ENCODE measurements around the gene PTK7.

The PTK7 gene

DNA sequence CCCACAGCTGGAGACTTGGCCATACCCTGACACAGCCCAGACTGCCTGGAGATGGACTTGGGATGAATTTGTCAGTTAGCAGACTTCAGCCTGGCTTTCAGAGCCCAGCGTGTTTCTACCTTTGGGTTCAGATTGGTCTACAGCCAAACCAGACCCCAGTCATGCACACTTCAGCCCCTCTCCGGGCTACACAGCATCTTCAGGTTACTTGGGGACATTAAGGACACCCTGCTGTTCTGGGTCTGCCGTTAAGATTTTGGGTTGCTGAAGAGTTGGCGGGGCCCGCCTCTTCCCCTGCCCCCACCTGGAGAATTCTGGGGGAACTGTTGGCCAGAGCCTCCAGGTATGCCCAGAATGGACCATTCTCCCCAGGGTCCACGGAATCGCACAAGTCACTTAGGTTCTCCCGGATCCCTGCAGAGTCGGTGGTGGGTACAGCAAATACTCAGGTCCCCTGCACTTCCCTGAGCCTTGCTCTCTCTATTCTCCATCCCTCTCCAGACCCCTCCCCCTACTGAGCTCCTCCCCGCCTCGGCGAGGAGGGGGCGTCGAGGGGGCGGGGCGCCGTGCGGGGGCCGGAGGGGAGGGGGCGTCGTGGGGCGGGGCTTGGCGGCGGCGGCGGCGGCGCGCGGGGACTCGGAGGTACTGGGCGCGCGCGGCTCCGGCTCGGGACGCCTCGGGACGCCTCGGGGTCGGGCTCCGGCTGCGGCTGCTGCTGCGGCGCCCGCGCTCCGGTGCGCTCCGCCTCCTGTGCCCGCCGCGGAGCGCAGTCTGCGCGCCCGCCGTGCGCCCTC is at the start of gene PTK7:
Gene PTK7, plus strand, starts transcription at position 645 of the 794 bp plus-strand sequence. CDS start 175 bp downstream, outside the sequence.
- peaks cover 9% of the 10 kb centered on the region for H3K4me1 ChIP-seq (ENCODE audit: low read depth, poor library complexity, severe bottlenecking)
- H3K36me3 ChIP-seq (ENCODE audit: insufficient read depth): no peaks in the 10 kb centered on the region
- H3K9ac ChIP-seq: no peak within 1 kb of the TSS
- H3K4me2 ChIP-seq: no peak within 1 kb of the TSS
- H3K4me3 ChIP-seq (IDR thresholded peaks at IDR 0.05; ENCODE audit: insufficient read depth, low read depth, low read length): no peak within 1 kb of the TSS
- no peak within 1 kb of the TSS for H3K27ac ChIP-seq
- no peaks in the 10 kb centered on the region for H4K20me1 ChIP-seq (ENCODE audit: insufficient read depth)
- no peak within 1 kb of the TSS for H2AFZ ChIP-seq (ENCODE audit: low read depth)
- H3K79me2 ChIP-seq (ENCODE audit: insufficient read depth, low read depth): no peaks in the 10 kb centered on the region
- H3K27me3 ChIP-seq (ENCODE audit: insufficient read depth, low read depth): no peaks in the 10 kb centered on the region; the same call in 1 of the 2 replicates
- TF ChIP-seq, protein P1, sequence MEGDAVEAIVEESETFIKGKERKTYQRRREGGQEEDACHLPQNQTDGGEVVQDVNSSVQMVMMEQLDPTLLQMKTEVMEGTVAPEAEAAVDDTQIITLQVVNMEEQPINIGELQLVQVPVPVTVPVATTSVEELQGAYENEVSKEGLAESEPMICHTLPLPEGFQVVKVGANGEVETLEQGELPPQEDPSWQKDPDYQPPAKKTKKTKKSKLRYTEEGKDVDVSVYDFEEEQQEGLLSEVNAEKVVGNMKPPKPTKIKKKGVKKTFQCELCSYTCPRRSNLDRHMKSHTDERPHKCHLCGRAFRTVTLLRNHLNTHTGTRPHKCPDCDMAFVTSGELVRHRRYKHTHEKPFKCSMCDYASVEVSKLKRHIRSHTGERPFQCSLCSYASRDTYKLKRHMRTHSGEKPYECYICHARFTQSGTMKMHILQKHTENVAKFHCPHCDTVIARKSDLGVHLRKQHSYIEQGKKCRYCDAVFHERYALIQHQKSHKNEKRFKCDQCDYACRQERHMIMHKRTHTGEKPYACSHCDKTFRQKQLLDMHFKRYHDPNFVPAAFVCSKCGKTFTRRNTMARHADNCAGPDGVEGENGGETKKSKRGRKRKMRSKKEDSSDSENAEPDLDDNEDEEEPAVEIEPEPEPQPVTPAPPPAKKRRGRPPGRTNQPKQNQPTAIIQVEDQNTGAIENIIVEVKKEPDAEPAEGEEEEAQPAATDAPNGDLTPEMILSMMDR (conservative IDR thresholded peaks at IDR 0.05; ENCODE audit: low read depth, low read length): no peak

GRCh38 chr6:43026365-43026764 is 49.7 kb upstream of the PTK7 start:
- Histone ChIP-seq H3K4me3 (IDR thresholded peaks at IDR 0.05; ENCODE audit: insufficient read depth, low read depth, low read length) (no peak overlapping the region), H3K9ac (no peak overlapping the region), H3K27me3 (ENCODE audit: insufficient read depth, low read depth) (no peaks in the 10 kb centered on the region), H3K27ac (no peak overlapping the region), H3K79me2 (ENCODE audit: insufficient read depth, low read depth) (peaks cover 29% of the 10 kb centered on the region), H2AFZ (ENCODE audit: low read depth) (no peak overlapping the region), H4K20me1 (ENCODE audit: insufficient read depth) (no peaks in the 10 kb centered on the region), H3K4me2 (no peak overlapping the region), H3K4me1 (ENCODE audit: low read depth, poor library complexity, severe bottlenecking) (peaks cover 8% of the 10 kb centered on the region), H3K36me3 (ENCODE audit: insufficient read depth) (0 out of 2 replicates have a peak, but pooled peaks cover 6% of the 10 kb centered on the region)
- TF ChIP-seq, protein P1 (conservative IDR thresholded peaks at IDR 0.05; ENCODE audit: low read depth, low read length): no peak

GRCh38 chr6:43029120-43029519 is 47.0 kb upstream of the PTK7 start:
- Histone ChIP-seq H3K79me2 (ENCODE audit: insufficient read depth, low read depth) (peaks cover 5% of the 10 kb centered on the region; the same call in 1 of the 2 replicates), H3K9ac (no peak overlapping the region), H3K4me1 (ENCODE audit: low read depth, poor library complexity, severe bottlenecking) (no peaks in the 10 kb centered on the region), H4K20me1 (ENCODE audit: insufficient read depth) (no peaks in the 10 kb centered on the region), H3K4me2 (no peak overlapping the region), H2AFZ (ENCODE audit: low read depth) (no peak overlapping the region), H3K27ac (no peak overlapping the region), H3K4me3 (IDR thresholded peaks at IDR 0.05; ENCODE audit: insufficient read depth, low read depth, low read length) (no peak overlapping the region), H3K36me3 (ENCODE audit: insufficient read depth) (0 out of 2 replicates have a peak, but pooled peaks cover 6% of the 10 kb centered on the region), H3K27me3 (ENCODE audit: insufficient read depth, low read depth) (no peaks in the 10 kb centered on the region)
- TF ChIP-seq, protein P1 (conservative IDR thresholded peaks at IDR 0.05; ENCODE audit: low read depth, low read length): no peak

DNA sequence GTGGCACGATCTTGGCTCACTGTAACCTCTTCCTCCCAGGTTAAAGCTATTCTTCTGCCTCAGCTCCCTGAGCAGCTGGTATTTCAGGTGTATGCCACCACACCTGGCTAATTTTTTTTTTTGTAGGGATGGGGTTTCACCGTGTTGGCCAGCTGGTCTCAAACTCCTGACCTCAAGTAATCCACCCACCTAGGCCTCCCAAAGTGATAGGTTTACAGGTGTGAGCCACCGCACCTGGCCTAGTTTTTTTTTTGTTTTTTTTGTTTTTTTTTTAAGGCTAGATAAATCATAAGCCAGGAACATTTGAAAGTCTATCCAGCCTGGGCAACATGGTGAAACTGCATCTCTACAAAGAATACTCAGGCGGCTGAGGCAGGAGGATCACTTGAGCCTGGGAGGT is 43.8 kb upstream of the PTK7 start:
- Histone ChIP-seq H3K36me3 (ENCODE audit: insufficient read depth) (0 out of 2 replicates have a peak, but pooled peaks cover 6% of the 10 kb centered on the region), H3K27ac (no peak overlapping the region), H4K20me1 (ENCODE audit: insufficient read depth) (no peaks in the 10 kb centered on the region), H3K79me2 (ENCODE audit: insufficient read depth, low read depth) (no peaks in the 10 kb centered on the region), H2AFZ (ENCODE audit: low read depth) (no peak overlapping the region), H3K9ac (no peak overlapping the region), H3K4me3 (IDR thresholded peaks at IDR 0.05; ENCODE audit: insufficient read depth, low read depth, low read length) (no peak overlapping the region), H3K4me1 (ENCODE audit: low read depth, poor library complexity, severe bottlenecking) (no peaks in the 10 kb centered on the region), H3K27me3 (ENCODE audit: insufficient read depth, low read depth) (no peaks in the 10 kb centered on the region), H3K4me2 (no peak overlapping the region)
- TF ChIP-seq, protein P1 (conservative IDR thresholded peaks at IDR 0.05; ENCODE audit: low read depth, low read length): no peak
